ENCODE data around the gene PNPT1.

DNA sequence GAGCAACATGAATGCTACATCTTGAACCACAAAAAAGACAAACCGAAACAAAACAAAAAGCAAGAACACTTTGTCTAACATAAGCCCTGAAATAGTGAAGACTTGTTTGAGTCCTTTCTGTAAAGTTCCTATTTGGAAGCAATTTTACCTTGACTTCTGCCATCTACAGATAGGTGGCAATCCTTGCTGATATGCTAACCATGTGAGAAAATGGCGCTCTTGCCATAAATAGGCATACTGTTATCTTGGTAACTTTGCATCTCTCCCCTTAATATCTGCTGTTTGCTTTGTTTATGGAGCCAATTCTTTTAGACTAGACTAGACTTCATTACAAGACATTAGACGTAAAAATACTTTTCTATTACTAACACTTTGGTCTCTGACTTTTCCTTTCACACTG, 49.4 kb upstream of the PNPT1 start:
- TF ChIP-seq YY1 (IDR thresholded peaks at IDR 0.05; ENCODE audit: low read depth) (no peak), EP300 (IDR thresholded peaks at IDR 0.05; ENCODE audit: borderline replicate concordance) (no peak), RAD21 (IDR thresholded peaks at IDR 0.05; ENCODE audit: low read depth) (no peak)
- TF ChIP-seq, protein P1, sequence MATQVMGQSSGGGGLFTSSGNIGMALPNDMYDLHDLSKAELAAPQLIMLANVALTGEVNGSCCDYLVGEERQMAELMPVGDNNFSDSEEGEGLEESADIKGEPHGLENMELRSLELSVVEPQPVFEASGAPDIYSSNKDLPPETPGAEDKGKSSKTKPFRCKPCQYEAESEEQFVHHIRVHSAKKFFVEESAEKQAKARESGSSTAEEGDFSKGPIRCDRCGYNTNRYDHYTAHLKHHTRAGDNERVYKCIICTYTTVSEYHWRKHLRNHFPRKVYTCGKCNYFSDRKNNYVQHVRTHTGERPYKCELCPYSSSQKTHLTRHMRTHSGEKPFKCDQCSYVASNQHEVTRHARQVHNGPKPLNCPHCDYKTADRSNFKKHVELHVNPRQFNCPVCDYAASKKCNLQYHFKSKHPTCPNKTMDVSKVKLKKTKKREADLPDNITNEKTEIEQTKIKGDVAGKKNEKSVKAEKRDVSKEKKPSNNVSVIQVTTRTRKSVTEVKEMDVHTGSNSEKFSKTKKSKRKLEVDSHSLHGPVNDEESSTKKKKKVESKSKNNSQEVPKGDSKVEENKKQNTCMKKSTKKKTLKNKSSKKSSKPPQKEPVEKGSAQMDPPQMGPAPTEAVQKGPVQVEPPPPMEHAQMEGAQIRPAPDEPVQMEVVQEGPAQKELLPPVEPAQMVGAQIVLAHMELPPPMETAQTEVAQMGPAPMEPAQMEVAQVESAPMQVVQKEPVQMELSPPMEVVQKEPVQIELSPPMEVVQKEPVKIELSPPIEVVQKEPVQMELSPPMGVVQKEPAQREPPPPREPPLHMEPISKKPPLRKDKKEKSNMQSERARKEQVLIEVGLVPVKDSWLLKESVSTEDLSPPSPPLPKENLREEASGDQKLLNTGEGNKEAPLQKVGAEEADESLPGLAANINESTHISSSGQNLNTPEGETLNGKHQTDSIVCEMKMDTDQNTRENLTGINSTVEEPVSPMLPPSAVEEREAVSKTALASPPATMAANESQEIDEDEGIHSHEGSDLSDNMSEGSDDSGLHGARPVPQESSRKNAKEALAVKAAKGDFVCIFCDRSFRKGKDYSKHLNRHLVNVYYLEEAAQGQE (IDR thresholded peaks at IDR 0.05; ENCODE audit: low read depth): no peak
- TF ChIP-seq, protein P2, sequence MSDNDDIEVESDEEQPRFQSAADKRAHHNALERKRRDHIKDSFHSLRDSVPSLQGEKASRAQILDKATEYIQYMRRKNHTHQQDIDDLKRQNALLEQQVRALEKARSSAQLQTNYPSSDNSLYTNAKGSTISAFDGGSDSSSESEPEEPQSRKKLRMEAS (IDR thresholded peaks at IDR 0.05): no peak
